ENCODE data around the gene NTMT1.

NTMT1 gene

DNA sequence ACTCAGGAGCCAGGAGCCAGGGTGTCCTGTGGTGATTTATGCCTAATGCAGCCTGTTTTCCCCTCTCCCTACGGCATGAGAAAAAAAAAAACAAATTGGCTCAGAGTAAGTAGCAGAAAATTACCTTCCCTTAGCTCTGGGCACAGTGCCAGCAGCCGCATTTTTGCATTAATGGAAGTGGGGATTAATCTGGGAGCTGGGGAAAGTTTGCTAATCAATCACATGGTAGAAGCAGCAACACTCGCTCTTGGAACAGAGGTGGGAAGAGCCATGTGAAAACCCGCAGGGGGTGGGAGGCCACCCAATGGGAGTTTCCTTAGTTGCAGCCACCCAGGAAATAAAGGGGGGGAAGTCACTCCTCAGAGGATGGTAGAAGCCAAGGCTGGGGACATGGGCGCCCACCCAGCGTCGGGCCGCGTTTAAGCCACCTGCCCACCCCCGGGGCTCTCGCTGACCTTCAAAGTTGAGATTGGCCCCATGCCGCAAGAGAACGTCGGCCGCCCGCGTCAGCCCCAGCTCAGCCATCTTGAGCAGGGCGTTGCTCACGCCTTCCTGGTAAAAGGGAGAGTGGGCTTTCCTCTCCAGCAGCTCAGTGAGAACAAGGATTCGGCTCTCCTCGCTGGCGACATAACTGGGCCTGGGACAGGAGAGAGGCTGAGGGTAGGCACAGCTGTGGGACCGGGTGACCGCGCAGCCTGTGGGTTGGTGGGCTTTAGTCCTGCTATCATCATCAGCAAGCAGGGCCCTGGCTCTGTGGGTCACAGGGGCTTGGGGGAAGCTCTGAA, 14.3 kb downstream of the NTMT1 start:
- Histone ChIP-seq H3K4me1 (ENCODE audit: insufficient read depth, insufficient read length) (peaks cover 14% of the 10 kb centered on the region), H3K27me3 (ENCODE audit: insufficient read depth, insufficient read length) (no peaks in the 10 kb centered on the region), H3K9me3 (ENCODE audit: insufficient read depth, low read length) (no peaks in the 10 kb centered on the region), H3K4me3 (ENCODE audit: insufficient read length, low read depth) (no peak overlapping the region), H3K9ac (ENCODE audit: insufficient read length, low read depth) (peak overlapping the region; percentile 96), H3K36me3 (ENCODE audit: insufficient read depth, insufficient read length, low read length) (peaks cover 50% of the 10 kb centered on the region)
- TF ChIP-seq YY1 (IDR thresholded peaks at IDR 0.05; ENCODE audit: insufficient read depth, insufficient read length), result no peak
- no peak for TF ChIP-seq SUZ12 (IDR thresholded peaks at IDR 0.05; ENCODE audit: extremely low read depth, insufficient read depth, insufficient read length)
- no peak for TF ChIP-seq ZNF274 (IDR thresholded peaks at IDR 0.05; ENCODE audit: low read depth, low read length)
- no peak for DNase-seq (ENCODE audit: low read depth, low spot score)

DNA sequence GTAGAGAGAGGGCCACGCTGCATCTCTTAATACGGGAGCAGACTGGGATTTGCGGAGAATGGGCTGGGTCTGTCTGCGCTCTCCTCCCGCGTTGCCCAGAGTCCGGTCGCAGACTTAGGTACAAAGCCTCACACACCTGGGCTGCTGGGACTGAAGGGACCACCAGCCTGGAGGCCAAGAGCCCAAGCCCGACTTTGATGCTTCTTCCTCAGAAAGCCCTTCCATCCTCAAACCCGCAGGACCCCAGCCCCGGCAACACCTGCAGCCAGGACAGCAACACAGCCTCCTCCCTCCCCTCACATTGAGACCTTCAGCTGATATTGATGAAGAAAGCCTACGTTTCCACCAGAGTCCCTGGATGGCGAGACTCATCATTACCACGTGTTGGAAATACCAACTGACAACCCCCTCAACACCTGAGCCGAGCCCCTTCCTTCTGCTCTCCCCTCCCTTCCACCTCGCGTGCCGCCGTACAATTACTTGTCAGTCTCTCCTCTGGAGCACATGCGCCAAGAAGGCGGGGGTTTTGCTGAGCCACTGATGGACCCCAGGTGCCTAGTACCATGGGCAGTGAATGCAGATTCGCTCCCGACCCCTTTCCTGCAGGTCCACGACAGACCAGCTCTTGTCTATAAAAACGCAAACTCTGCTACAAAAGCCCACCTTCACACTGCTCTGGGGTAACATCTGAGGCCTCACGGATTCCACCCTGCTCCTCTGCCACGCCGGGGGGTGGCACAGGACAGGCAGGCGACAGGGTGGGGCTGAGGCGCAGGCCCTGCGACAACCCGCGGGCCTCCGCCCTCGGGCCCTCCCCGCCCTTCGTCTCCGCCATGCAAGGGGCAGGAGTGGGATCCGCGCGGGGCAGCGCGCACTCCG, 15.1 kb downstream of the NTMT1 start:
- TF ChIP-seq ZNF274 (IDR thresholded peaks at IDR 0.05; ENCODE audit: low read depth, low read length), result no peak
- TF ChIP-seq SUZ12 (IDR thresholded peaks at IDR 0.05; ENCODE audit: extremely low read depth, insufficient read depth, insufficient read length), result no peak
- TF ChIP-seq YY1 (IDR thresholded peaks at IDR 0.05; ENCODE audit: insufficient read depth, insufficient read length), result no peak
- H3K36me3 ChIP-seq (ENCODE audit: insufficient read depth, insufficient read length, low read length), result peaks cover 44% of the 10 kb centered on the region
- peak overlapping the region; percentile 98 for H3K4me3 ChIP-seq (ENCODE audit: insufficient read length, low read depth)
- DNase-seq (ENCODE audit: low read depth, low spot score), result no peak
- H3K9me3 ChIP-seq (ENCODE audit: insufficient read depth, low read length), result no peaks in the 10 kb centered on the region
- peak overlapping the region; percentile 96 for H3K9ac ChIP-seq (ENCODE audit: insufficient read length, low read depth)
- no peaks in the 10 kb centered on the region for H3K27me3 ChIP-seq (ENCODE audit: insufficient read depth, insufficient read length)
- H3K4me1 ChIP-seq (ENCODE audit: insufficient read depth, insufficient read length), result peaks cover 14% of the 10 kb centered on the region

DNA sequence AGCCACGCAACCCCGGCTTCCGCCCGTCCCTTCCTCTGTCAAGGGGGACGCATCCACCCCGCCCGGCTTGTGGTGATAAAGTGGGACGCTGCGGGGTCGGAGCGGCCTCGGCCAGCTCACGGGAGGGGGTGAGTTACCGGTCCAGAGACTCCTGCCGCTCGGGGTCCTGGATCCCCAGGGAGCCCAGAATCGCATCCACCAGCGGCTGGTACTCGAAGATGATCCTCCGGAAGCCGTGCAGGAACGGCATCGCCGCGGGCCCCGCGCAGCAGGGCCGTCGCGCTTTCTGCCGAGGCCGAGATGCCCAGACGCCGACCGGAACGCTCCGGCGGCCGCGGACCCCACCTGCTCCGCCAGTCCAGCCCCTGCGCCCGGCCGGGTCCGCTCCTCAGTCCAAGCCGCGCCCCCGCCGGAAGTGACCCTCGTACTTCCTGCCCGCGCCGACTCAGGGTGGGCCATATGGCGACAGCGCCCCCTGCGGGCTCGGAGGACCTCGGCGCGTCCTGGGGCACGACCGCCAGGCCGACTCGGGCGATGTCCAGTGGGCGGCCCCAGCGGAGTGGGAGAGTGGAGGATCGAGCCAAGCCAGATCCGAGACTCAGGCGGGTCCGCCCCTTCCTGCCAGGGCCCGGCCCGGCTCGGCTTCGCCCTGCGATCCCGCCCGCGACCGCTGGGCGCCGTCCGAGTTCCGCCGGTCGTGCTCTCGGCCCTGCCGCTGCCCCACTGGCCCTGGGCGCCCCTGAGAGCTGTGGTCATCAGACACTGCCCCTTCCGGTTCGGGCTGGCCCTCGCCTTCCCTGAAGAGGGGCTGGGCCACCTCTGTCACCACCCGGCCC, 16.0 kb downstream of the NTMT1 start, which contains the start of gene ASB6:
ASB6 (minus strand) TSS at position 402 of the 836 bp plus-strand sequence; CDS start at position 250, 152 bp downstream.
- H3K4me1 ChIP-seq (ENCODE audit: insufficient read depth, insufficient read length), result peaks cover 14% of the 10 kb centered on the region
- H3K9ac ChIP-seq (ENCODE audit: insufficient read length, low read depth), result peak within 1 kb of the TSS; percentile 96
- TF ChIP-seq YY1 (IDR thresholded peaks at IDR 0.05; ENCODE audit: insufficient read depth, insufficient read length), result no peak
- peak within 1 kb of the TSS; percentile 98 for H3K4me3 ChIP-seq (ENCODE audit: insufficient read length, low read depth)
- peak; percentile 98 for DNase-seq (ENCODE audit: low read depth, low spot score)
- H3K9me3 ChIP-seq (ENCODE audit: insufficient read depth, low read length), result peaks cover 4% of the 10 kb centered on the region; the same call in 1 of the 2 replicates
- peaks cover 40% of the 10 kb centered on the region for H3K36me3 ChIP-seq (ENCODE audit: insufficient read depth, insufficient read length, low read length)
- H3K27me3 ChIP-seq (ENCODE audit: insufficient read depth, insufficient read length), result no peaks in the 10 kb centered on the region

DNA sequence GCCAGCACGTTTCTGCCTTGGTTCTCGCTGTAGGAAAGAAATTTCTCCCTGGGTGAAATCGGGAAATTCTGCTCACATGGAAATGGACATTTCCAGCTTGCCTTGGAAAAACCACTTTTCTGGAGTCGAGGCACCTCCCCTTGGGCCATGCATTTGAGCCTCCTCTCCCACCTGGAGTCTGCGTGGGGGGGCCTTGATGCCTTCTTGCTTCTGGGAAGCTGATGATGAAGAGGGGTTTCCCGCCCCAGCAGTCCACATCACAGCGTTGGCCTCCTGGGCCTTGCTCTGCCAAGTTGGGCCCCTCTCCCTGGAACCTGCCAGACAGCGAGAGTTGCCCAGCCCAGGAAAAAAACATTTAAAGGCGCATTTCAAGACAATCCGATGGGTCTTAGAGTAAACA, 17.7 kb downstream of the NTMT1 start:
- H3K9ac ChIP-seq (ENCODE audit: insufficient read length, low read depth), result no peak overlapping the region
- DNase-seq (ENCODE audit: low read depth, low spot score), result no peak
- no peak overlapping the region for H3K4me3 ChIP-seq (ENCODE audit: insufficient read length, low read depth)
- H3K9me3 ChIP-seq (ENCODE audit: insufficient read depth, low read length), result peaks cover 5% of the 10 kb centered on the region; the same call in 1 of the 2 replicates
- TF ChIP-seq SUZ12 (IDR thresholded peaks at IDR 0.05; ENCODE audit: extremely low read depth, insufficient read depth, insufficient read length), result no peak
- TF ChIP-seq ZNF274 (IDR thresholded peaks at IDR 0.05; ENCODE audit: low read depth, low read length), result no peak
- TF ChIP-seq YY1 (IDR thresholded peaks at IDR 0.05; ENCODE audit: insufficient read depth, insufficient read length), result no peak
- no peaks in the 10 kb centered on the region for H3K27me3 ChIP-seq (ENCODE audit: insufficient read depth, insufficient read length)
- peaks cover 23% of the 10 kb centered on the region for H3K36me3 ChIP-seq (ENCODE audit: insufficient read depth, insufficient read length, low read length)
- peaks cover 21% of the 10 kb centered on the region for H3K4me1 ChIP-seq (ENCODE audit: insufficient read depth, insufficient read length)

DNA sequence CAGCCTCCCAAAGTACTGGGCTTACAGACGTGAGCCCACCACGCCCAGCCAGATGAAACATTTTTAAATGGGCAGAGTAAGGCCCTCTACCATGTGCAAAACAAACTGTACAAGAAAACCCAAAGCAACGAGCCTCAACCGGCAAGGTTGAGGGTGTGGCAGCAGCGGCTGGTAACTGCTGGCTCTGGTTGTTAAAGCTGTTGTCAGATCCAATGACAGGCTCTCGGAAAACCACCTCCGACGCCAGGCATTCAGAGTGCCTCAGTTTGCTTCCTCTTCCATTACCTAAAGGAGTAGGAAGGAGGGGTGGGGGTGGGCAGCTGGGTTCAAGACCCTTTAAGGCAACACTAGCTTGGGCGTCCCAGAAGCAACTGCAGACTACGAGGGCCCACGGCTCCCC, 18.4 kb downstream of the NTMT1 start:
- Histone ChIP-seq H3K27me3 (ENCODE audit: insufficient read depth, insufficient read length) (no peaks in the 10 kb centered on the region), H3K9ac (ENCODE audit: insufficient read length, low read depth) (no peak overlapping the region), H3K9me3 (ENCODE audit: insufficient read depth, low read length) (peaks cover 5% of the 10 kb centered on the region; the same call in 1 of the 2 replicates), H3K4me3 (ENCODE audit: insufficient read length, low read depth) (no peak overlapping the region), H3K36me3 (ENCODE audit: insufficient read depth, insufficient read length, low read length) (peaks cover 16% of the 10 kb centered on the region), H3K4me1 (ENCODE audit: insufficient read depth, insufficient read length) (peaks cover 21% of the 10 kb centered on the region)
- TF ChIP-seq YY1 (IDR thresholded peaks at IDR 0.05; ENCODE audit: insufficient read depth, insufficient read length) (no peak), SUZ12 (IDR thresholded peaks at IDR 0.05; ENCODE audit: extremely low read depth, insufficient read depth, insufficient read length) (no peak), ZNF274 (IDR thresholded peaks at IDR 0.05; ENCODE audit: low read depth, low read length) (no peak)
- no peak for DNase-seq (ENCODE audit: low read depth, low spot score)

DNA sequence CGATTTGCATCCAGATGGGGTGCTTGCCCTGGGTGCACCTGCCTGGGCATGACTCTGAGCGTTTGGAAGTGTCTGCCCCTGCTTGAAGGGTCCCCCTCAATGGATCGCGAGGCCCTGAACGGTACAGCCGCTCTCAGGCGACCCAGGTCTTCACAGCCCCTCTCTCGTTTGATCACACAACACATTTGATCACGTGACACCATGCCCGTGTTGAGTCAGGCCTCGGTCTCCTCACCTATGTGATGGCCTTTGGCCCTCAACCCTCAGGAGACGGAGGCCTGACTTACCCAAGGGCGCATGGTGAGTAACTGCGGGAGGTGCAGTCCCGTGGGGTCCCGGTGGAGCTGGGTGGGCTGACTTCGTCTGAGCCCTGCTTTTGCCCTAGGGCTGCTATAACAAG, 18.9 kb downstream of the NTMT1 start:
- DNase-seq (ENCODE audit: low read depth, low spot score), result no peak
- no peak for TF ChIP-seq YY1 (IDR thresholded peaks at IDR 0.05; ENCODE audit: insufficient read depth, insufficient read length)
- TF ChIP-seq SUZ12 (IDR thresholded peaks at IDR 0.05; ENCODE audit: extremely low read depth, insufficient read depth, insufficient read length), result no peak
- no peak for TF ChIP-seq ZNF274 (IDR thresholded peaks at IDR 0.05; ENCODE audit: low read depth, low read length)
- peaks cover 11% of the 10 kb centered on the region for H3K36me3 ChIP-seq (ENCODE audit: insufficient read depth, insufficient read length, low read length)
- H3K4me3 ChIP-seq (ENCODE audit: insufficient read length, low read depth), result no peak overlapping the region
- H3K27me3 ChIP-seq (ENCODE audit: insufficient read depth, insufficient read length), result no peaks in the 10 kb centered on the region
- peak overlapping the region; percentile 10 for H3K9ac ChIP-seq (ENCODE audit: insufficient read length, low read depth)
- peaks cover 5% of the 10 kb centered on the region; the same call in 1 of the 2 replicates for H3K9me3 ChIP-seq (ENCODE audit: insufficient read depth, low read length)
- peaks cover 21% of the 10 kb centered on the region for H3K4me1 ChIP-seq (ENCODE audit: insufficient read depth, insufficient read length)
